NCI-H446 (cell line): ENCODE data around the gene NRAS.
A peak's percentile ranks its signal among the peaks of the same experiment; 100 is the strongest.

Source experiments
- DNase-seq, 2 experiments: peaks; one replicate each; lab custom pipeline; 2025; lab: John Stamatoyannopoulos, UW

The NRAS gene

GRCh38 chr1:114676115-114676514 is 40.5 kb downstream of the NRAS start:
- DNase-seq, result no peak

GRCh38 chr1:114671939-114672275 is 44.7 kb downstream of the NRAS start:
- no peak for DNase-seq

GRCh38 chr1:114671011-114671938 is 45.3 kb downstream of the NRAS start:
- DNase-seq, result peak in 1 of 2 experiments; percentile 14

- peak; percentile 69 to 82 for DNase-seq
These were observed 46.2 kb downstream of the NRAS start for GRCh38 chr1:114670083-114671010.

GRCh38 chr1:114669562-114670082 is 46.9 kb downstream of the NRAS start, which contains the start of gene DENND2C:
DENND2C (minus strand) TSS chr1:114670049; CDS start chr1:114625984, 44,065 bp downstream.
- DNase-seq, result no peak

GRCh38 chr1:114668784-114669561 is 47.6 kb downstream of the NRAS start:
- DNase-seq, result no peak

- DNase-seq, result no peak
These were observed 48.2 kb downstream of the NRAS start for GRCh38 chr1:114668373-114668772.

GRCh38 chr1:114666954-114667353 is 49.6 kb downstream of the NRAS start:
- no peak for DNase-seq

- no peak for DNase-seq
These were observed 56.3 kb downstream of the NRAS start for GRCh38 chr1:114660238-114660637.
